KG1 (cell line): Measurements from ENCODE around the gene MYH6.

Source experiments
- DNase-seq: peaks from one replicate; lab custom pipeline; 2025; lab: John Stamatoyannopoulos, UW

The MYH6 gene

DNA sequence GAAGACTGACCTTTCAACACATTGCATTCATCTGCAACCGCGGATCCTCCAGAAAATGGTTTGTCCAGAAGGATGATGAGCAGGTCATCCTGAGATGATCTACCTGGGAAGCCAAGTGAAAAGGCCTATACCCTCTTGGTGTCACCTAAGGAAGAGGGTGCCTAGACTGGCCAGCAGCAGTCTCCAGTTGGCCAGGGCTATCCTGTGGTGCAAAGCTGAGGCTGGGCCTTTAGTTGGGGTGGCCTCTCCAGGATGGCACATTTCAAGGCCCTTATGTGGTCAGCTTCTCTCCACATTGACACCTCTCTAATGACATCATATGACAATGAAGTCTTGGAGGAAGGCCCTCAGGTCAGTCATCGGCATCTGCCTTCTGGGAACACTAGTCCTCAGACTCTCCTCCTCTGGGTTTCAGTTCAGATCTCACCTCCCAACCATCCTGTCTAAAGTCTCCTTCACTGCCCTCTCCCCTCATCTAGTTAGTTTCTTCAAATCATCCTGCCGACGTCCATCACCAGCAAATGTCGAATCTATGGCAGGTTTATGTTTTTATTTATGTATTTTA is 52.1 kb downstream of the MYH6 start:
- DNase-seq: no peak

GRCh38 chr14:23354990-23355389 is 53.1 kb downstream of the MYH6 start:
- no peak for DNase-seq

DNA sequence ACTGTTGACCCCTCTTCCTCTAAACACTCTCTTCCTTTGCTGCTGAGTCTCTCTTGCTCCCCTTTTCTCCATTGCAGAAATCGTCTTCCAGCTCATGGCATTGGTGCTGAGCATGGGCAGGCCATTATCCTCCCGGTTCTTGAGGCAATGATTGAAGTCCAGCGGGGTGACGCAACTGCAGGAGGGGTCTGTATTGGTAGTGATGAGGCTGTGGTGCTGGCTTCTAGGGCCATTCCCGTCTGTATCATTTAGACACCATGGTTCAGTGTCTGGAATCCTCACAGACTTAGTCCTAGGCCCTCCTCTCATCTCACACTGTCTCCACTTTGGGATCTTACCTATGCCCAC is 54.7 kb downstream of the MYH6 start:
- no peak for DNase-seq

DNA sequence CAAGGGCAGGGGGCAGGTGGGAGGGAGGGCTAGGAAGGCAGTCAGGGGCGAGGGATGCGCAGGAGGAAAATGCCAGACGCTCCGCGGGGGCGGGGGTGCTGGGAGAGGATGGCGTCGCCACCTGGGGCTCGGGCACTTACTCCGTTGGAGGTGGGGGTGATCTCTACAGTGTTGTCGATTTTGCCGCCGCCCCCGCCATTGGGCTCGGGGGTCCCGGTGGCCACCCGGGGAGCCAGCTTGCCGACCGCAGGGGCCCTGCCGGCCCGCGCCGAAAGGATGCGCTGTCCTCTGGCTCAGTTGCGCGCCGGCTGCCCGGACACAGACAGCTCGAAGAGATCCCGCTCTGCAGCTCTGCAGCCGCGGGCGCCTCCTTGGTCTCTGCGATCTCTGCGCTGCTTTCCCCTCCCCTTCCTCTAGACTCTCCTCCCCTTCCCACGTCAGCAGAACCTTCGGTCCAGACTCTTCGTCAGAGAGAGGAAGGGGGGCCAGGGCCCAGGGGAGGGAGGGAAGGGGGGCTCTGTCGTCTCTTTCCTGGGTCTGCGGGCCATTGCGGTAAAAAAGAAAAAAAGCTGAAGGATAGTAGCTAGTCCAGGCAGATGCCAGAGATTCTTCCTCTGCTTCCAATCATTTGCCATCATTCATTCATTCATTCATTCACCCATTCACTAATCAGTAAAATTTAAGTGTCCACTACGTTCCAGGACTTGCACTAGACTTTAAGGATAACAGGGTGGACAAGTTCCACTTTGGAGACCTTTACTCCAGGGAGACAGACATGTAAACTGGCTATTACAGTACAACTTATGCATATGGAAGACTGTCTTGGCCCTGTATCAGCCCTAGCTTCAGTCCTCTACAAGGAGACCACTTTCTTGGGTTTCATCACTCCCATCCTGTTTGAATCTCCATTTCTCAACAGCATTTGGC is 55.3 kb downstream of the MYH6 start, which contains the start of gene SLC22A17:
Gene SLC22A17, minus strand, starts transcription at position 382 of the 927 bp plus-strand sequence.
- no peak for DNase-seq

GRCh38 chr14:23351681-23352505 is 56.2 kb downstream of the MYH6 start:
- no peak for DNase-seq

- no peak for DNase-seq
These were observed 58.8 kb downstream of the MYH6 start for GRCh38 chr14:23349156-23349845.

DNA sequence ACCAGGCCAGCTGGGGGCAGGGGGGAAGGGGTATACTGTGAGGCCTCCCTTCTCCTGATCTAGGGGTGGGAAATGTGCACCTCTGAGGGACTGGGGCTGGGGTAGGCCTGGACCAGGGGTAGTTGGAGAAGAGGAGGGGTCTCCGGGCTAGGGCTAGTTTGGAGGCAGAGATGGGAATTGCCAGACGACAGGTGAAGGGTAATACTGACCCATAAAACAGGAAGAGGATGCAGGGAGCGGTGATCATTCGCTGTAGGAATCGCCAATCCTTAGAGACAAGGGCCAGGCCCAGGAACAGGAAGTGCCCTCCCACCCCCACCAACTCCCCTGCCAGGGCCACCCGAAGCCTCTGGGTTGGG is 59.8 kb downstream of the MYH6 start:
- DNase-seq: no peak

DNA sequence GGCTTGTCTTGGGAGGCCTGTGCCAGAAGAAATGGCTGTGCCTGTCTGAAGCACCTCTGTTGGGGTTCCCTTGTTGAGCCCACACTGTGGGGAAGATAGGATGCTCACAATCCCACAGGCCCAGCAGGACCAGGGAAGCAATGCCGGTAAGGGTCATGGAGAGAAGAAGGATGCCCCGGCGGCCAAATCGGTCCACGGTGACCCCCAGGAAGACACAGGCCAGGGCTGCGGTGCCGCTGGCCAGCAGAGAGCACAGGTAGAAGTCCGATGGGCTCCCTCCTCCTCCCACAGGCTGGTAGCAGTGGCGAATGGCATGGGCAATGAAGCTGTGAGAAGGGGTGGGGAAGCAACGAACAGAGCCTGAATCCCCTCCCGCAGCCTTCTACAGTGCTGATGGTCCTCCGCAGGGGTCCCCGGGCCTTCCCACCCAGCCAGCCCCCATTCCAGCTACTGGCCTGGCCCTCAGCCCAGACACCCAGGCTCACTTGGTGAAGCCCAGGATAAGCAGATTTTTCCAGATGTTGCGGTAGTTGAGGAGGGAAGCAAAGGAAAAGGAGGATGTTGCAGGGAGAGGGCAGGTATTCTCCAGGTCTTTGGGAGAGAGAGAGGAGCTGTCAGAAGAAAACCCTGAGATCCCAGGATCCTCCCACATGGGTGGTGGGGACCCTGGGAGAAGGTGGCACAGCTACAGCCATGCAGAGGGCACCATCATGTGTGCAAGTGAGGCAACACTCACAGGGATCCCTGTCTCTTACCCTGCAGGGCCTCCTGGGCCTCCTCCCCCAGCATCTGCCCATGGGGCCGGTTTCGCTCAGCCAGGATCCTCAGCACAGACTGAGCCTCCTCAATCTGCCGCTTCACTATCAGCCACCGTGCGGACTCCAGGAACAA is 60.4 kb downstream of the MYH6 start:
- DNase-seq: no peak

- DNase-seq: no peak
These were observed 61.2 kb downstream of the MYH6 start for GRCh38 chr14:23346693-23347405.

- DNase-seq: no peak
These were observed 61.9 kb downstream of the MYH6 start for GRCh38 chr14:23345987-23346692.

GRCh38 chr14:23344481-23344880 is 63.6 kb downstream of the MYH6 start:
- DNase-seq: no peak

DNA sequence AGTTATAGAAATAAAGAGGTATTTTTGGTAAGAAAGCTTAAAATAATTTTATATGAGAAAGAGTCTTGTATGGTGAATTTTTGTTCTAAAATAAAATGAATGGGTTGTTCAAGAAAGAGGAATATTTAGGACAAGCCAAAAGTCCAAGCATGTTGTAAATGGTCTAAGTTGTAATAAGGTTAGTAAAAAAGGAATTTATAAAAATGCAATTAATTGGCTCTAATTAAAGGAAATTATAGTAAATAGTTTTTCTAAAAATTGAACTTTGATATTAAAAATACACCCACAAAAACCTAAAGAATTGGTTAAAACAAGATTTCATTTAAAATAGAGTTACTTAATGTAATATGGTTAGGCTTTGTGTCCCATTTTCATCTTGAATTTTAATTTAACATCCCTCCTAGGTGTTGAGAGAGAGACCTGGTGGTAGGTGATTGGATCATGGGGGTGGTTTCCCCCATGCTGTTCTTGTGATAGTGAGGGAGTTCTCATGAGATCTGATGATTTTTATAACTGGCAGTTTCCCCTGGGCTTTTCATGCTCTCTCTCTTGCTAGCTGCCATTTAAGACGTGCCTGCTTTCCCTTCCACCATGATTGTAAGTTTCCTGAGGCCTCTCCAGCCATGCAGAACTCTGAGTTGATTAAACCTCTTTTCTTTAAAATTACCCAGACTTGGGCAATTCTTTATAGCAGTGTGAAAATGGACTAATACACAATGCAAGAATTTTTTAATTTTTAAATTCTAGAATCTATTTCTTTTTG is 68.4 kb downstream of the MYH6 start:
- no peak for DNase-seq

DNA sequence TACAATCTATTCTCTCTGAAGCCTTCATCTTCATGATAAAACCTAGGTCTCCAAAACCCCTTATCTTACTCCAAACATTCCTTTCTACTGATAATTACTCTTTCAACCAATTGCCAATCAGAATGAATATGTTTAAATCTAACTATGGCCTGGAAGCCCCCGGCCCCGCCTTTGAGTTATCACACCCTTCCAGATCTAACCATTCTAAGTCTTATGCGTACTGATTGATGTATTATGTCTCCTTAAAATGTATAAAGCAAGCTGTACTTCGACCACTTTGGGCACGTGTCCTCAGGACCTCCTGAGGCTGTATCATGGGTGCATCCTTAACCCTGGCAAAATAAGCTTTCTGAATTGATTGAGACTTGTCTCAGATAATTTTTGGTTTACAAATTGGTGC is 72.5 kb downstream of the MYH6 start:
- DNase-seq: no peak
